HG02623 (cell line): ENCODE results near the gene SORL1-AS1.
"Not testable (repeated sequence)": the region's sequence is repeated elsewhere in the genome, so short reads cannot be mapped to it uniquely, and the experiment has no call there.

Experiments used
- ATAC-seq: cut with Tn5 transposase; IDR thresholded peaks from one replicate; pipeline ENCODE4 v1.9.1; 2021; ENCODE audit warnings: moderate library complexity; ENCODE audit not compliant: unreplicated experiment

The SORL1-AS1 gene

DNA sequence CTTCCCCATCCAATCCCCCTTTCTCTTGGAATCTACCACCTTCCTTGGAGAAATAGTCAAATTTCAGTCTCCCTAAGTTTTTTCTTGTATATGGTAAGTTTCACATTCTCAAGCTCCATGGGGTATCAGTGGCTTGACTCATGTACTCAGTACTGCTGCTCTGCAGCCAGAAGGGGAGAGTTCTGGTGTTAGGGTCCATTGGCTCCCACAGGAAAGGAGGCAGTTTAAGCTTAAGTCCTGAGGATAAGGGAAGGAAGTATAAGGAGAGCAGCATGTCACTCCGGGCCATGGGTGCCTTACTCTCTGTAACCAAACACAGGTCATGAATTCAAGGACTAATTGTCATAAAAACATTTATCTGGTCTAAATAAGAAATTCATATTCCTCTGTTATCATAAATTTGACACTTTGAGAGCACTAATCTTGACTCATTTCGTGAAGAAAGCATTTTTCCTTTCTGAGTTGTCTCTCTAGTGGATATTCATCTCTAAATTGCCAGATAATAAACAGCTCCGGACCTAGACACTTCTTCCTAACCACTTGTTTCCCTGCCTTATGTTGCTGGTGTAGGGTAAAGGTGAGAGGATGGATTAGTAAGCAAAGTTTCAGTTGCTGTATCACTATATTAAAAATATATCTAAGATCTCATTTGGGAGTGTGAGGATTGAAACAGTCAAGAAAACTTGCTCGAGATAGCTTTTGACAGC, 20.8 kb downstream of the SORL1-AS1 start:
- no peak for ATAC-seq

- ATAC-seq: no peak
Observed at GRCh38 chr11:121429556-121429955, 23.2 kb downstream of the SORL1-AS1 start.

DNA sequence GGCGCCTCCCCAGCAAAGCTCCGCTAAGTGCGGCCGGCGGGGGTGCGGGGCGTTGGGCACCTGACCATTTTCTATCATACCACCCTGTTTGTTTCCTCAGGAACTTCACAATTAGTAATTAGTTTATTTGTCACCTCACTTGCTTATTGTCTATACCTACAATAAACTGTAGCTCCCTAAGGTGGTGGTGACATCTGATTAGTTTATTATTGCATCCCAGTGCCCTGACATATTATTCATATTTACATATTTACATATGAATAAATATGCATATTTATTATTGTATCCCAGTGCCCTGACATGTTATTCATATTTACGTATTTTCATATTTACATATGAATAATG, 25.4 kb downstream of the SORL1-AS1 start:
- ATAC-seq: no peak

DNA sequence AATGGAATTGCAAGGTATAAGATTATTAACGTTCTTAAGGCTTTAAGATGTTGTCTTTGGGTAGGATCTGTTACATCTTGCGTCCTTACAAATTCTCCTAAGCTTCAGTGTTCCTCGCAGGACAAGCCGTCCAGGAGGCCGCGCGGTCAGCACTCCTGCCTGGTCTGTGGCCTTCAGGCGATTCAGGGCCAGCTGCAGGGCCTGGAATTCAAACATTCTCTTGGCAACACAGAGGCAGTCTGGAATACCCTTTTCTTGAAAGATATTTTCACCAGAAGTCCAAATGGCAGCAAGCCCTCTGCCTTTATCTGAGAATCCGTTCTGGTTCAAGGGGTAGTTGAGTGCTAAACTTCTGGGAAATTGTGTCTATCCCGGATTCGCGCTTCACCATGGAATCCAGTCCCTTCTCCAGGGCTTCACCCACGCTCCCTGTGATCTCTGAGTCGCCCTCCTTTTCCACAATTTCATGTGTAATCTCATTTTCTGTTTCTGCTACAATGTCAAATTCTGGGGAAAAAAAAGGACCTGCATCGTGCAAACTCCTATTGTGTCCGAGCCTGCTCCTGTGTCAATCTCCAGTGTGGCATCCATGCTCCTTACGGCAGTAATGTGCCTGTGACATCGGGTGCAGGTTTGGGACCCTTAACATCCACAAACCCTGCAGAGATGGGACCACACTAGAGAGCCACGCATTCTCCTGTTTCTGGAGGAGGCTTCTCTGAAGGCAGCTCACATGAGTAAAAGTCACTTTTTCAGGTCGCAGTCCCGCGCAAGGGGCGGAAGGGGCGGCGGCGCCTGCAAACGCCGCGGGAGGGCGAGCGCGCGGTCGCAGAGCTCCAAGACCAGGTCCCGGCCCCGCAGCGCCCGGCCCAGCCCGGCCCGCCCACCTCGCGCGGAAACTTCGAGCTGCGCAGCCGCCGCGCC, 26.0 kb downstream of the SORL1-AS1 start:
- no peak for ATAC-seq

DNA sequence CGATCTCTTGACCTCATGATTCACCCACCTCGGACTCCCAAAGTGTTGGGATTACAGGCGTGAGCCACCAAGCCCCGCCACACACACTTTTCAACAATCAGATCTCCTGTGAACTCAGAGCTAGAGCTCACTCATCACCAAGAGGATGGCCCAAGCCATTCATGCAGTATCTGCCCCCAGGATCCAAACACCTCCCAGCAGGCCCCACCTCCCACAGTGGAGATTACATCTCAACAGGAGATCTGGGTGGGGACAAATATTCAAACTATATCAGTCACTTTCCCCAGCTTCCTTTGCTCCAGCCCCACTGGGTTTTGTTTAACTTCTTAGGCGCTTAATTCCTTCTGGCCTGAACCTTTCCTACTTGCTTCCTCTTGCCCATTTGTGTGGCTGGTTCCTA, 26.9 kb downstream of the SORL1-AS1 start:
- ATAC-seq: no peak

- ATAC-seq: no peak
Observed at GRCh38 chr11:121422675-121423074, 30.1 kb downstream of the SORL1-AS1 start.

GRCh38 chr11:121421149-121421901, 31.4 kb downstream of the SORL1-AS1 start:
- no peak for ATAC-seq

- no peak for ATAC-seq
Observed at GRCh38 chr11:121420398-121420797, 32.4 kb downstream of the SORL1-AS1 start.

DNA sequence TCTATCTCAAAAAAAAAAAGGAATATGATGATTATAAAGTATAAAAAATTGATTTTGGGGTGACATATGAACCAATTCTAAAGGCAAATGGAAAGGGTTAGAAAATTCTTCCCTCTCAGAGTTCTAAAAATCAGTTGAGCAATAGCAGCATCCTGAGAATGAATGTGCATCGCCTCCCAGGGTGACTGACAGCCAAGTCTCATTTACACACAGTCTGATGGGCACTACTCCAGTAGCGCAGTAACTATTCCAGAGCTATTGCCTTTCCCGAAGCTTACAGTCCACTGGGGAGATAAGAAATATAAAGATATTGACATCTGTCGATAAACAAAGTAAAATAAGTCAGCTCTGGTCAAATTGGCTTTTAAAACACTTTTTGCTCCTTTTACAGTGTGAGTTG, 32.9 kb downstream of the SORL1-AS1 start:
- ATAC-seq: no peak

DNA sequence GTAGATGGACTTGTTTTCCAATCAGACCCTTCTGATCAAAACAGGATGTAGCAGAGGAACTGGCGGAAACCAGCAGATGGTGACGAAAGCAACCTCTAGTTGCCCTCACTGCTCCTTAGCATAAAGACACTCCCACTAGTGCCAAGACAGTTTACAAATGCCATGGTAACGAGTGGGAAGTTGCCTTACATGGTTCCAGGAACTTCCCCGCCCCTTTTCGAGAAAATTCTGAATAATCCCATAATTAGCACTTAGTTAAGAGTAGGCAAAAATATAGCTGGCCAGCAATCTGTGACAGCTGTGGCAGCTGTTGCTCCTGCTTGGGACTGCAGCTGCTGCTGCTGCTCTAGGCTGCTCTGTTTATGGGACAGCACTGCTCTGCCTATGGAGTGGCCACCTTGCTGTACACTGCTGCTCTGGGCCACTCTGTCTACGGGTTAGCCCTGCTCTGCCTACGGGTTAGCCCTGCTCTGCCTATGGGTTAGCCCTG, 34.1 kb downstream of the SORL1-AS1 start:
- ATAC-seq: no peak

GRCh38 chr11:121417607-121418006, 35.2 kb downstream of the SORL1-AS1 start:
- ATAC-seq: no peak

- no peak for ATAC-seq
Observed at GRCh38 chr11:121417055-121417551, 35.7 kb downstream of the SORL1-AS1 start.

GRCh38 chr11:121415856-121416255, 36.9 kb downstream of the SORL1-AS1 start:
- no peak for ATAC-seq

- ATAC-seq: no peak
Observed at GRCh38 chr11:121414141-121414913, 38.4 kb downstream of the SORL1-AS1 start.

GRCh38 chr11:121412711-121413415, 39.9 kb downstream of the SORL1-AS1 start:
- ATAC-seq: no peak

GRCh38 chr11:121412000-121412587, 40.7 kb downstream of the SORL1-AS1 start:
- no peak for ATAC-seq

GRCh38 chr11:121411330-121411729, 41.4 kb downstream of the SORL1-AS1 start:
- not testable (repeated sequence) for ATAC-seq

DNA sequence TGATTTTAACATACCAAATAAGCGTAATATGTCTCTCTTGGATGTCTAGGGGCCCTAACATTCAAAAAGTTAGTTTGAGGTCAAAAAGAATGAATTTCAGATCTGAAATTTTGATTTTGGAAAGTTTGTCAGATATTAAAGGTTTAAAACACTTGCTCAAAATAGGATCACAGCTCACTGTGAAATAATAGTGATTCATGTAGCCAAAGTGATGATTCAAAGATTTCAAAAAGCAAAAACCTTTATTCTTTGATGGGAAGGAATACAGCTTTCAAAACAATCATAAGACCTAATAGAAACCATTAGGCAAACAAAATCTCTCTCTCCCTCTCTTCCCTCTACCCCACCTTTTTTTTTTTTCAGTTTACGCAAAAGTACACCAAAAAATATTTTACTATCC, 42.7 kb downstream of the SORL1-AS1 start:
- not testable (repeated sequence) for ATAC-seq

DNA sequence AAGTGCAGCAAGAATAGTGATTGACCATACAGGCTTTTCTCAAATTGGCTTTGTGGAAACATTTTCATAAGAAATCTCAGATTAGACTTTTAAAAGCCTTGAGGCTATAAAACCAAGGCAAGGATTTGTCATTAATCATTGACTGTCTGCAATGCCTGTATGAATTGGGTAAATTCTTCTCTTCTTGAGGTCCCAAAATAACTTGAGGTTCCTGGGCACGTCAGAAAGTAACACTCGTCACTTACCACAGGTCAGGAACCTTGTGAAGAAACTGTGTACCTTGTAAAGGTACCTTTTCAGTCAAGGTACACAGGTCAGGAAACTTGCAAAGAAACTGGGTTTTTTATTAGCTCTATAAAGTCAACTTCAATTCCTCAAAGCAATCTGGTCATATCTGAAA, 43.9 kb downstream of the SORL1-AS1 start:
- no peak for ATAC-seq
